K562 (cell line): Measurements from ENCODE around the gene MPST. TPM values are rescaled to one million over a fixed set of nuclear protein-coding genes. Genes with fewer than 3 reads are reported as not detected.
A peak's percentile ranks its signal among the peaks of the same experiment; 100 is the strongest.

Source experiments
- CBX3 ChIP-seq, 2 experiments: IDR thresholded peaks; 1 replicate in 1 of 2; 2 replicates in 1 of 2; pipeline ENCODE4 v1.6.1; 2012; ENCODE audit warnings: inconsistent platforms in 2 of 2, low read length in 2 of 2, borderline replicate concordance in 1 of 2, control low read depth in 1 of 2
- CREB1 ChIP-seq, 2 experiments: sonication (generic) in 1 of 2; formaldehyde crosslinking in 1 of 2; IDR thresholded peaks; 2 replicates each; pipeline versions ENCODE4 v1.6.1 to v1.8.0; 2012 to 2022; ENCODE audit warnings: inconsistent platforms in 1 of 2, mild to moderate bottlenecking in 1 of 2, missing genetic modification reagents in 1 of 2, moderate library complexity in 1 of 2
- DACH1 ChIP-seq: fragments of 450-650 bp; IDR thresholded peaks from 2 replicates; pipeline ENCODE4 v1.6.1; 2018; ENCODE audit not compliant: partially characterized antibody
- HDAC1 ChIP-seq, 2 experiments: fragments of 450-650 bp; IDR thresholded peaks; 2 replicates each; pipeline ENCODE4 v1.6.1; 2016 to 2017; ENCODE audit warnings: inconsistent platforms in 1 of 2, mild to moderate bottlenecking in 1 of 2, moderate library complexity in 1 of 2
- NR4A1 ChIP-seq, 2 experiments: fragments of 250-450 bp in 1 of 2; fragments of 450-650 bp in 1 of 2; sonication (Bioruptor Pico) in 1 of 2; IDR thresholded peaks; 2 replicates each; pipeline versions ENCODE4 v1.4.0 to v1.6.1; 2016 to 2020; ENCODE audit warnings: mild to moderate bottlenecking in 2 of 2, missing compliant biosample characterization in 1 of 2, missing genetic modification characterization in 1 of 2, moderate library complexity in 1 of 2
- TFAP4 ChIP-seq: sonication (generic); formaldehyde crosslinking; IDR thresholded peaks from 2 replicates; pipeline ENCODE4 v1.8.0; 2022; ENCODE audit warnings: missing genetic modification reagents, mild to moderate bottlenecking, moderate library complexity, borderline replicate concordance
- THRA ChIP-seq: fragments of 450-650 bp; IDR thresholded peaks from 2 replicates; pipeline ENCODE4 v1.6.1; 2017; ENCODE audit warnings: mild to moderate bottlenecking, moderate library complexity
- ZBTB40 ChIP-seq, 2 experiments: fragments of 450-650 bp in 1 of 2; sonication (generic) in 1 of 2; formaldehyde crosslinking in 1 of 2; IDR thresholded peaks; 2 replicates each; pipeline versions ENCODE4 v1.7.1 to v1.9.0; 2016 to 2022; ENCODE audit warnings: inconsistent platforms in 1 of 2, mild to moderate bottlenecking in 1 of 2, missing genetic modification reagents in 1 of 2
- ZNF311 ChIP-seq: fragments of 250-450 bp; sonication (Bioruptor Pico); IDR thresholded peaks from 2 replicates; pipeline ENCODE4 v1.4.0; 2020; ENCODE audit warnings: mild to moderate bottlenecking, moderate library complexity
- ZNF384 ChIP-seq: IDR thresholded peaks from 2 replicates; pipeline ENCODE4 v1.6.1; 2012; ENCODE audit warnings: low read depth, low read length, improper control_type of control experiment
- ZNF584 ChIP-seq: fragments of 200-800 bp; sonication (Bioruptor generic); IDR thresholded peaks from 2 replicates; pipeline ENCODE4 v1.6.1; 2016; ENCODE audit warnings: low read depth, mild to moderate bottlenecking, missing genetic modification characterization, missing compliant biosample characterization
- ZNF589 ChIP-seq: fragments of 200-800 bp; sonication (Bioruptor generic); IDR thresholded peaks from 2 replicates; pipeline ENCODE4 v1.6.1; 2016; ENCODE audit warnings: low read depth, missing genetic modification characterization, missing compliant biosample characterization
- ZNF668 ChIP-seq: fragments of 250-450 bp; sonication (Bioruptor Pico); IDR thresholded peaks from 2 replicates; pipeline ENCODE4 v1.8.0; 2022; ENCODE audit warnings: mild to moderate bottlenecking, inconsistent platforms
- ZNF76 ChIP-seq: fragments of 250-450 bp; sonication (Bioruptor Pico); IDR thresholded peaks from 2 replicates; pipeline ENCODE4 v1.4.0; 2020; ENCODE audit warnings: mild to moderate bottlenecking, moderate library complexity, borderline replicate concordance
- polyA plus RNA-seq, 8 experiments: library from polyadenylated mRNA; depleted of rRNA in 4 of 8; stranded (reverse) in 5 of 8; unstranded in 3 of 8; fragments of >200 nt; fragmentation: Nextera tagmentation in 2 of 8; fragmentation: Illumina TruSeq in 1 of 8; extraction: Ambion mirVana in 2 of 8; extraction: Trizol in 1 of 8; gene quantifications; 2 replicates each; pipeline versions ENCODE4 v1.2.1 to v1.2.3, GENCODE V29; 2011 to 2014; ENCODE audit warnings: inconsistent platforms in 1 of 8, missing spikeins in 1 of 8
- total RNA-seq, 7 experiments: library from RNA; depleted of rRNA in 6 of 7; stranded (reverse); fragments of >200 nt in 6 of 7; fragmentation: Illumina TruSeq in 2 of 7; extraction: Trizol in 2 of 7; gene quantifications; 2 replicates each; pipeline versions ENCODE4 v1.2.1 to v1.2.3, GENCODE V29; 2011 to 2021; ENCODE audit warnings: low replicate concordance in 1 of 7

The MPST gene
- total and polyA plus RNA-seq, 9 of the 15 experiments (the other 6 are each of a cell fraction or from before 2014, with no cell fraction given): 0.65 to 104 (median 24.3) TPM

- no peak for TF ChIP-seq HDAC1 (IDR thresholded peaks at IDR 0.05)
- no peak for TF ChIP-seq CREB1 (IDR thresholded peaks at IDR 0.05)
- no peak for TF ChIP-seq CREB1 (CRISPR knock-in tag; IDR thresholded peaks at IDR 0.05)
- no peak for TF ChIP-seq ZNF668
- TF ChIP-seq DACH1: no peak
- TF ChIP-seq THRA: no peak
- 0 out of 2 replicates have a peak, but pooled peaks have one; percentile 35 for TF ChIP-seq ZNF584 (CRISPR knock-in tag)
- no peak for TF ChIP-seq ZNF76 (CRISPR knock-in tag)
- TF ChIP-seq ZNF311 (CRISPR knock-in tag): peak; percentile 59; the same call in 1 of the 2 replicates
- TF ChIP-seq NR4A1 (CRISPR knock-in tag; IDR thresholded peaks at IDR 0.05): no peak
- TF ChIP-seq NR4A1 (tag; IDR thresholded peaks at IDR 0.05): peak; percentile 88
- no peak for TF ChIP-seq CBX3 (IDR thresholded peaks at IDR 0.05; ENCODE audit: borderline replicate concordance in 1 of 2, low read length in 2 of 2)
- TF ChIP-seq TFAP4 (CRISPR knock-in tag): 0 out of 2 replicates have a peak, but pooled peaks have one; percentile 16
- TF ChIP-seq ZNF384: no peak
- peak; percentile 84; the same call in 1 of the 2 replicates for TF ChIP-seq ZNF589 (CRISPR knock-in tag)
- TF ChIP-seq ZBTB40 (IDR thresholded peaks at IDR 0.05): no peak
- TF ChIP-seq ZBTB40 (CRISPR knock-in tag; IDR thresholded peaks at IDR 0.05): no peak
Measured at GRCh38 chr22:36977401-36977861, 42.1 kb upstream of the MPST start (continued).
